Adipose tissue (tissue), 3 donors: ENCODE data around the gene SYDE2. TPM values are rescaled to one million over a fixed set of nuclear protein-coding genes. Genes with fewer than 3 reads are reported as not detected.
"Not testable (repeated sequence)": the region's sequence is repeated elsewhere in the genome, so short reads cannot be mapped to it uniquely, and the experiment has no call there.

Experiments
- H3K27ac ChIP-seq: one replicate; pipeline ENCODE4 v1.5.1; 2013; ENCODE audit warnings: low read depth, low read length
- WGBS, 3 donors: extraction: QIAGEN DNeasy Blood & Tissue Kit; methylation state at CpG; one replicate each; pipeline ENCODE4 v1.1.7; 2013; 5-methylcytosine and 5-hydroxymethylcytosine counted together
- polyA plus RNA-seq, 3 donors: library from polyadenylated mRNA; stranded (reverse); fragments of 200-250 nt; gene quantifications; one replicate each; pipeline ENCODE4 v1.2.3, GENCODE V29; 2013
- donor health status: healthy with polysubstance abuse.
- donor health status: Bipolar disorder and iron deficiency.
- donor health status: healthy.

Gene SYDE2
- polyA plus RNA-seq, 3 donors = 0.90 to 1.8 (median 1.1) TPM

DNA sequence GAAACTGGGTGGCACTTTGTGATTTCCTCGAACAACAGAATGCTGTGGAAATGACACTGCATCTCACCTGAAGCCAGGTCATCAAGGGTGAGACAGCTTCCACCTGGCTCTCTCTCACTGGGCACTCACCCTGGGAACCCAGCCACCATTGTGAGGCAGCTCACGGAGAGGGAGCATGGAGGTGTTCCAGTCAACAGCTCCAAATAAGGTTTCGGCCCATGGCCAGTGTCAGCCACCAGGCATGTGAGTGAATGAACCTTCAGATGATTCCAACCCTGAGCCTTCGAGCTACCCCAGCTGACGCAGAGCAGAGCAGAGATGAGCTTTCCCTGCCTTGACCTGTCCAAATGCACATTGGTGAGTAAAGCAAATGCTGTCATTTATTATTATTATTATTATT lies 58.1 kb downstream of the SYDE2 start:
- 31 to 68% (median 64%) methylated on average over 5 of the region's 5 CpGs for WGBS, 3 donors
- no peak overlapping the region for H3K27ac ChIP-seq

DNA sequence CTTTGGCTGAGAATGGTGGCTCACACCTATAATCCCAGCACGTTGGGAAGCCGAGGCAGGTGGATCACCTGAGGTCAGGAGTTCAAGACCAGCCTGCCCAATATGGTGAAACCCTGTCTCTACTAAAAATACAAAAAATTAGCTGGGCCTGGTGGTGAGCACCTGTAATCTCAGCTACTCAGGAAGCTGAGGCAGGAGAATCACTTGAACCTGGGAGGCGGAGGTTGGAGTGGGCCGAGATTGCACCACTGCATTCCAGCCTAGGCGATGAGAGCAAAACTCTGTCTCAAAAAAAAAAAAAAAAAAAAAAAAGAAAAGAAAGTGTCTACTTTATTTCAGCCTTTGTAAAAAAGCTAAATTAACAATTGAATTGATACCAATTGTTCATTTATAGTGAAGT lies 62.4 kb downstream of the SYDE2 start:
- H3K27ac ChIP-seq = not testable (repeated sequence)
- 78 to 94% (median 92%) methylated on average over 5 of the region's 5 CpGs for WGBS, 3 donors

DNA sequence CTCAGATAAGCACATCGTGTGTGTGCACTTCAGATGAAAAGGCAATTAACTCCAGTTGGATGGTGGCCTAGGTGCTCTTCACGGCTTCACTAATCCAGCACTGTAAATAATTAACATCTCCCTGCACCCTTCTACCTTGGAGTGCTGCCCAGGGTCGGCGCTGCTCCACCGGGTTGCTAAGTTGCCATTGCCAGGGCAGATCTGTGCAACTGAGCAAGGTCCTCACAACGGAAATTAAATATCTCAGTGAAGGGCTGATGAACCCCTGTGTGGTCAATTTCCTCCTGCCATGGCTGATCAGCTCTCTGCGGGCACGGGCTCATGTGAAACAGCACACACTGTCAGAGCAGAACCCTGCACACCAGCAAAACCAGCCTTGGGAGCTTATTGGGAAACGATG lies 63.2 kb downstream of the SYDE2 start:
- no peak overlapping the region for H3K27ac ChIP-seq
- 31 to 70% (median 61%) methylated on average over 9 of the region's 9 CpGs for WGBS, 3 donors

DNA sequence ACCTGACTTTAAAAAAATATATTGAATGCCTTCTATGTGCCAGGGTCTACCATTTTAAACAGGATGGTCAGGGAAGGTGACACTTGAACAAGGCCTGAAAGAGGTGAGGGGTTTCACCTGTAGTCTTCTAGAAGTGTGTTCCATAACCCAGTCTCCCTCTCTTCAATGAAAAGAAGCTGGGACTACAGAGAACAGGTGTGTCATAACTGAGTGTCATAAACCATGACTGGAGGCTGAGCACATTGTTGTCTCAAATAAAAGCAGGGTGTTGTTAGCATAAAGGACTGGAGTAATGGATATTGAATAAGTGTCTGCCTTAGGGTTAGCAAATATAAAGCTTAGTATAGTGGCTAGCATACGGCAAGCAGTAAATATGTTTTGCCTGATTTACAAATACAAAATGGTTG lies 65.4 kb downstream of the SYDE2 start:
- H3K27ac ChIP-seq = no peak overlapping the region
- WGBS, 3 donors = 93 to 95% (median 94%) methylated on average over 1 of the region's 1 CpG

DNA sequence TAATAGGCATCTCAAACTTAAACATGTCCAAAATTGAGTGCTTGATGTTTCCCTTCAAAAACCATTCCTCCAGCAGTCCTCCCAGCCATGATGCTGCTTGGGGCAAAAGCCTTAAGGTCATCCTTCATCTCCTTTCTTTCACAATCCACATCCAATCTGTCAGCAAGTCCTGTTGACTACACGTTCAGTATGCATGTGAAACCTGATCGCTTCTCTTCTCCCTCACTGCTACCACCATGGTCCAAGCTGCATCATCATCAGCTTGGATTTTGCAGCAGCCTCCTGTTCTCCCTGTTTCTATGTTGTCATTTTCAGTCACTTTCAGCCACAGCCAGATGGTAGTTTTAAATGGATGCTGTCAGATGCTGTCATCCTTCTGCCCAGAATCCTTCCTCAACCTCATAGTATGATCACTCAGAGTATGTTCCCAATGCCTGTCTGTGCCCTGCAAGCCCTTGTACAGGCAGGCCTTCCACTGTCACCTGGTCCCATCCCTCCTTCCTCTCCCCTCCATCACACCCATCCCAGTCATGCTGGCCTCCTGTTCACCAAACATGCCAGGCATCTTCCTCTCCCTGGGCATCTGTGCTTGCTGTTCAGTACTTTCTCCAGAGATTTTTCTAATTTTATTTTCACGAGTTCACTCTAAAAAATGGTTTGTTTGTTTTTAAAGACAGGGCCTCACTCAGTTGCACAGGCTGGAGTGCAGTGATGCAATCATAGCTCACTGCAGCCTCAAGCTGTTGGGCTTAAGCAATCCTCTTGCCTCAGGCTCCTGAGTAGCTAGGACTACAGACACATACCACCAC lies 66.0 kb downstream of the SYDE2 start:
- 54 to 63% (median 58%) methylated on average over 3 of the region's 3 CpGs for WGBS, 3 donors
- H3K27ac ChIP-seq = no peak overlapping the region

DNA sequence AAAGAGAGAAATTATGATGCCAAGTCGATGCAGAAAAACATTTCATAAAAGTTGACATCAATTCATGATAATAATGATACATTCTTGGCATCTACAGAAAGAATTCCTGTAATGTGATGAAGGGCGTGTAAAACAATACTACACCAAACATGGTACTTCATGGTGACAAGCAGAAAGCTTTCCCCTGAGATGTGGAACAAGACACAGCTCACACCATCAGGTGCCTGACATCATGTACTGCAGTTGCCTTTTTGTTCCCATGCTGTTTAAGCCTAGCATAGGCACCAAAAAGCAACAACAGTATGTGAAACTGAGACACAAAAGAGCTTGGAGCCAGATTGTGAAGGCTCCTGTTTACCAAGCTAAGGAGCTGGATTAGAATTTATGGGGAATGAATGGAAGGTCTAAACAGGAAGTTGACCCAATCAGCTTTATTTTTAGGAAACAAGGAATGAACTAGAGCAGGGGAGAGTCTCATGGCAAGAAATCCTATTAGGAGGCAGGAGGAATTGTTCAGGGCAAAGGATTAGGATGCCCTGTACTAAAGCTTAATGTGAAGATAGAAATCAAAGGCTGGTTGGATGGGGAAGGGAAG lies 67.2 kb downstream of the SYDE2 start:
- 28 to 72% (median 66%) methylated on average over 2 of the region's 2 CpGs for WGBS, 3 donors
- H3K27ac ChIP-seq = no peak overlapping the region

DNA sequence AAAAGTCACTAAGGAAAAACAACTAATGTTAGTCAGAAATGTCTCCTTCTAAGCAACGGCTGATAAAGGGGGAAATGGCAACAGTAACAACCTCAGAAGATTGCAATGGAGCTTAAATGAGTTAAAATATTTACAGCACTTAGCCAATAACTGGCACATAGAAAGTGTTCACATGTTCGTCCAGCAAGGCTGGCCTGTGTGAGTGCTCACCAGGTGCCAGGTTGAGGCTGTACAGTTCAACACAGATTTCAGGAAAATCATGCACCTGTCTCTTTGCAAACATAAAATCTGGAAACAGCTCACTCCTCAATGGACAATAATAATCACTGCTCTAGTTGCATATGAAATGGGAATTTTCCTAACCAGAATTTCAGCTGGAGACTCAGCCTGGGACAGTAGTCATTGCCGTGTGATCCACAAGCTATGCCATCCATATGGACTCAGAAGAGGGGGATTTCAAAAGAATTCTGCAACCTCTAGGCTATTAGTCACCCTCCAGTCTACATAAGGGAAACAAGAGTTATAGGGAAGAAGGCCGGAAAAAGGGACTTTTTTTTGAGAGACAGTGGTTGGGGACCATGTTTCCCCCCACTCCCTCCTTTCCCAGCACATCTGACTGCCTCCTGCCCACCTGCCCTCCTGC lies 68.6 kb downstream of the SYDE2 start:
- 46 to 78% (median 67%) methylated on average over 4 of the region's 4 CpGs for WGBS, 3 donors
- H3K27ac ChIP-seq = no peak overlapping the region

DNA sequence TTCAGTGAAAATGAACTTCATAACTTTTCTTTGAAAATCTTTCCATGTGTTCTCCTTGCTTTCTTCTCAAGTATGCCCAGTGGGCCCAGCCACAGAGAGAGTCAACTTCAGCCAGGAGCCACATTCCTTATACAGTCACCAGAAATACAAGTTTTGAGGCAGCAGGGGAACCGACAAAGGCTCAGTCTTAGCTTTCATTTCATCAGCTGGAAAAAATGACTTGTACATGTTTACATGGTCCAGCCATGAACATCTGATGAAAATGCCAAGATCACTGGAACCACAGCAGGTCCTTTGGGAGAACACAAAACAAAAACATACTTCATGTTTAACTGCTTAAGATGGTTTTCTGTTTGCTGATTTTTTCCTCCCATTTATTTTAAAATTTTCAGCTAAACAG lies 72.5 kb downstream of the SYDE2 start:
- 53 to 73% (median 58%) methylated on average over 1 of the region's 1 CpG for WGBS, 3 donors
- no peak overlapping the region for H3K27ac ChIP-seq

DNA sequence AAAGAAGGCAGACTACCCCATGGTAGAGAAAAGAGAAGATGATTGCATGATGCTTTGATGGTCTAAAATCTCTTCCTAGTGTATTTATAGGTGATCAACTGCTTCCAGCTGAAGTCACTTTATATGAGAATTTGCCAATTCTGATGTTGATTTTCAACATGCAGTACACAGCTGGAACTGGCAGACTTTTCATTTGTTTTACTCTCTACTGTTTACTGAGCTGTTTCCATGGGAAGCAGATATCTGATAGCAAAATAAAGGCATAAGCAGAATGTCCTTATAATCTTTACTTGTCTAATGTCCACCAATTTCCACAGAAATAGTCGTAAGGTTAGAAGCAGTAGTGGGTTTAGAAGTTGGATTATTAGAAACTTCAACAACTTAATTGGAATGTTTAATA lies 74.9 kb downstream of the SYDE2 start:
- WGBS, 3 donors = 33 to 67% (median 67%) methylated on average over 1 of the region's 1 CpG
- no peak overlapping the region for H3K27ac ChIP-seq

DNA sequence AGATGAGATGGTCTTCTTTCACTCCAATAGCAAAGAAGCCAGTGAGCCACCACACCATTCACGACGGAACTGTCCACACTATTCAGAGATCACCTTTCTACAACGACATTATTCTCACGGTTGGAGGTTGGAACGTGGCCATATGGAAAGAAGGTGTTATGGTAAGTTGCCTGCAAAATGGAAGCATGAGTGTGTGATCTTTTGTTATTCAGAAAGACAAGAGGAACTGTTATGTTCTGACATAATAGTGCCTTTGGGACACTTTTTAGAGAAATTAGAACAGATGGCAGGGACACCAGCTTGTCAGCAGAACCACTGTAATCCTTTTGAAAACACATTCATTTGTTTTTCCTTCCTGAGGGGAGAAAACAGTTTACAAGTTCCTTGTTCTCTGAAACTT lies 76.7 kb downstream of the SYDE2 start:
- no peak overlapping the region for H3K27ac ChIP-seq
- WGBS, 3 donors = 69 to 88% (median 86%) methylated on average over 5 of the region's 5 CpGs

DNA sequence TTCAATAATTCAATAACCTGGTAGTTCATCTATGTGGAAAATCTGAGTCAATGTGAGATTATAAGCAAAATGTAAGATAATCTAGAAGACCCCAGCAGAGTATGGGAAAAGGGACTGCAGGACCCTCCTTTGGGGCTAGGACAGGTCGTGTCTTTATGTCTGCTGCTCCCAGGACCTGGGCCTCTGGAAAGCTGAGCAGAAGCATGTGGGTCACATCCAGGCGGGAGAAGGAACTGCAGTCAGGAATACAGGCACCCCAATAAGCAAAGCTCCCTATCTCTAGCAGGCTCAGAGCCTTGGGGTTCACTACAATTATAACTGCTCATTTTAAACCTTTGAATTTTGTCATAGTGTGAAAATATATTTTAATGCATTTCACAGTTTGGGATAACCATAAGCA lies 78.6 kb downstream of the SYDE2 start:
- no peak overlapping the region for H3K27ac ChIP-seq

DNA sequence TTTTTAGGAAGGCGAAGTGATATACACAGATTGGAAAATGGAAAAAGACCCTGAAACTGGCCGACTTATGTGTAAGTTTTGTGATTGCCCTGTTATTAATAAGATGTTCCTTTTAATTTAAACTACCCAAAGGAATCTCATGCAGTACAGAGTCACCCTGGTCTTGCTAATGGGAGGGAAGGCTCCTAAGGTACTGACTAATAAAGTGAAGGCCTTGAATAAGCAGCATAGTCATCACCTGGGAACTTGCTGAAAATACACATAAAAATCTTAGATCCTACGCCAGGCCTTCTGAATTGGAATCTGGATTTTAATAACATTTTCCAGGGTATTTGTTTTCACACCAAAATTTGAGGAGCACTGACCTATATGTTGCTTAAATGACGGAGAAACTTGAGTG lies 79.1 kb downstream of the SYDE2 start:
- no peak overlapping the region for H3K27ac ChIP-seq
- 87 to 95% (median 90%) methylated on average over 4 of the region's 4 CpGs for WGBS, 3 donors

More for the DNA sequence above, 78.6 kb downstream of the SYDE2 start:
- WGBS, 3 donors = 81 to 97% (median 88%) methylated on average over 2 of the region's 2 CpGs

DNA sequence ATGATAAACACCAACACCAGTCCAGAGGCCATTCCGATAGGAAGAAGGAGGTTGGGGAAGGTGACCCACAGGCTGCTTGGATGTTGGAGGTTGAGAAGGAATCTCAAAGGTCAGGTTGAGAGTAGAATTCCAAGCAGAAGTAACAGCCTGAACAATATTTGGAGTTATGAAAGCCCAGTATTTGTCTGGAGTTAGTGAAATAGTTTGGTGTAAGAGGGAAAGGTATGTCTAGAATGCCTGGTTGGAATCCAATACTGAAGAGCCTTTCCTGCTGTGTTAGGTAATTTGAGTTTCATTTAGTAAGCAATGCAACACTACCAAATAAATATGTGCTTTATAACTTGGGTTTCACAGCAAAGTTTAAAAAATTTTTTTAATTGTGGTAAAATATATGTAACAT lies 82.1 kb downstream of the SYDE2 start:
- no peak overlapping the region for H3K27ac ChIP-seq
- WGBS, 3 donors = 75 to 94% (median 80%) methylated on average over 1 of the region's 1 CpG

DNA sequence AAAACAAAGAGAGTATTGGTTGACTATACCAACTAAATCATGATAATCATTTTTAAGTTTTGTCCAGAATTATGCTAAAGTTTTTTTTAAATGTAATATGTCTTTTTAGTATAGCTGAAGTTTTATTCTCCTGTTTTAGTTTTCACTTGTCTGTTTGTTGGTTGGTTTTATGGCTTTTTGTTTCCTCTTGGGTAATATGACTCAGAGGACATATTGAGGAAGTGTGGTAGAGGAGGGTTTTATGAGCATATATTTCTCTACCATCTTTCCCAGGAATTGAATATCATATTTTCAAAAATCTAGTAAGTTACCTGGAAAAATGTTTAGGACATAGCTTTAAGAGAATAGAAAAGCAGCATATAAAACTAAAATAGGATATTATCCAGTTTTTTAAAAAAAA lies 84.0 kb downstream of the SYDE2 start:
- no peak overlapping the region for H3K27ac ChIP-seq

DNA sequence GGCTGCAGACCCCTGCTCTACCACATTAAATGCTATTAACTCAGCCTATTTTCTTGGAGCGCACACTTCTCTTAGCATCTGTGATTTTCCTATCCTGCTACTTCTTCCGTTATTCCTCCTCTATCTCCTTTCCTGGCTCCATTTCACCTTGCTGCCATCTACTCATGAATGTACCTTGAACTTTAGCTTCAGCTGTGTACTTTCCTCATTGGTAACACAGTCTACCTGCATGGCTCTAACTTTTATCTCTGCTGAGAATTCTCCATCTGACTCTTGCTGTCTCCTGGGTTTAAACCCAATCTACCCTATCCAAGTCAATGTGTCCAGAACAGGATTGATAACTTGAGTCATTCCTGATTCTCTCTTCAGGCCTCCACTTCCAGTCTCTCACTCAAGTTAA lies 84.9 kb downstream of the SYDE2 start:
- H3K27ac ChIP-seq = no peak overlapping the region
- 41 to 95% (median 92%) methylated on average over 2 of the region's 2 CpGs for WGBS, 3 donors

DNA sequence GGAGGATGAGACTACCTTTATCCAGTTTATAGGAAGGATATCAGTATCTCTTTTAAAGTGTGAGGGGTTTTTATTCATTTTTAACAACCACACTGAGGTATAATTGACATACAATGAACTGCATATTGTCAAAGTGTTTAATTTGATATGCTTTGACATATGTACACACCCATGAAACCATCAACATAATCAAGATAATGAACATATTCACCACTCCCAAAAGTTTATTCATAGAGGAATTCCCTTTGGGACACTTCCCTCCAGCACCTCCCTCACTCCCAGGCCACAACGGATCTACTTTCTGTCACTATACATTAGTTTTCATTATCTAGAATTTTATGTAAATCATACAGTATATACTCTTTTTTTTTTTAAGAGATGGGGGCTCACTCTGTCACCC lies 89.1 kb downstream of the SYDE2 start:
- no peak overlapping the region for H3K27ac ChIP-seq
- WGBS, 3 donors = 68 to 86% (median 70%) methylated on average over 1 of the region's 1 CpG

DNA sequence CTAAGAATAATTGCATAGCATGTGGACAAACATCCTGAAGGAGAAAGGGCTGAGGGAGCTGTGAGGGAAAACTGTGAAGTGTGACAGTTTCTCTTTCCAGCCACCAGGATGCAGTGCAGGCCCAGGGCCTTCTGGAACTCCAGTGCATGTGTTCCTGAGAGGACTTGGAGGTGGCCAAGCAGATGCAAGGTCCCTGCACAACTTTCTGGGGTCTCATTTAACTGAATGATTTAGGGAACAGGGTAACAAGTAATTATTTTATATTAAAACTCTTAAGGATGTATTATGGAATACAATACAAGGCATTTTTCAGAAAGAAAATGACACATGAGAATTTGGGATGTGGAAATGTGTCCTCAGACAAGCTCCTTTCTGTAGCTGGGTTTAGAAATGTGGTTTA lies 91.3 kb downstream of the SYDE2 start:
- H3K27ac ChIP-seq = no peak overlapping the region
